Activated T-cell treated with anti-CD3 and anti-CD28 coated beads, Interleukin-2, amount 50 U/mL, for 72 hours (primary cell): ENCODE measurements around the gene PERM1. TPM values are rescaled to one million over a fixed set of nuclear protein-coding genes. Genes with fewer than 3 reads are reported as not detected.
"Not testable (repeated sequence)": the region's sequence is repeated elsewhere in the genome, so short reads cannot be mapped to it uniquely, and the experiment has no call there.

ENCODE experiments used
- ATAC-seq, 2 donors: fragments of 150-1000 bp; cut with Tn5 transposase; replicated peaks in 1 of 2; 2 replicates each; pipeline ENCODE4 v1.10.0; 2021; ENCODE audit warnings: moderate library complexity in 2 of 2, mild to moderate bottlenecking in 1 of 2
- DNase-seq, 2 donors: peaks; one replicate each; pipeline ENCODE4 v3.0.0; 2021 to 2022; ENCODE audit warnings: mixed read lengths in 1 of 2
- H3K27ac Mint-ChIP-seq: one replicate; pipeline ENCODE4 v1.8.0; 2022; ENCODE audit warnings: mild to moderate bottlenecking, moderate library complexity, mixed read lengths
- H3K27me3 Mint-ChIP-seq: one replicate; pipeline ENCODE4 v1.8.0; 2022; ENCODE audit warnings: low read depth, mixed read lengths
- H3K36me3 Mint-ChIP-seq, 2 donors: one replicate each; pipeline ENCODE4 v1.8.0; 2022; ENCODE audit warnings: mixed read lengths in 2 of 2, mild to moderate bottlenecking in 1 of 2; ENCODE audit not compliant: insufficient read depth in 2 of 2
- H3K4me1 Mint-ChIP-seq: one replicate; pipeline ENCODE4 v1.8.0; 2022; ENCODE audit warnings: low read depth, mixed read lengths
- H3K4me3 Mint-ChIP-seq, 2 donors: one replicate each; pipeline ENCODE4 v1.8.0; 2022; ENCODE audit warnings: mild to moderate bottlenecking in 2 of 2, mixed read lengths in 2 of 2, moderate library complexity in 2 of 2
- H3K9me3 Mint-ChIP-seq, 2 donors: one replicate each; pipeline ENCODE4 v1.8.0; 2022; ENCODE audit warnings: mixed read lengths in 2 of 2
- total RNA-seq, 2 donors: library from RNA; stranded (reverse); gene quantifications; one replicate each; pipeline ENCODE4 v1.2.3, GENCODE V29; 2022

The PERM1 gene
- total RNA-seq, 2 donors from 2014 or later = not detected

DNA sequence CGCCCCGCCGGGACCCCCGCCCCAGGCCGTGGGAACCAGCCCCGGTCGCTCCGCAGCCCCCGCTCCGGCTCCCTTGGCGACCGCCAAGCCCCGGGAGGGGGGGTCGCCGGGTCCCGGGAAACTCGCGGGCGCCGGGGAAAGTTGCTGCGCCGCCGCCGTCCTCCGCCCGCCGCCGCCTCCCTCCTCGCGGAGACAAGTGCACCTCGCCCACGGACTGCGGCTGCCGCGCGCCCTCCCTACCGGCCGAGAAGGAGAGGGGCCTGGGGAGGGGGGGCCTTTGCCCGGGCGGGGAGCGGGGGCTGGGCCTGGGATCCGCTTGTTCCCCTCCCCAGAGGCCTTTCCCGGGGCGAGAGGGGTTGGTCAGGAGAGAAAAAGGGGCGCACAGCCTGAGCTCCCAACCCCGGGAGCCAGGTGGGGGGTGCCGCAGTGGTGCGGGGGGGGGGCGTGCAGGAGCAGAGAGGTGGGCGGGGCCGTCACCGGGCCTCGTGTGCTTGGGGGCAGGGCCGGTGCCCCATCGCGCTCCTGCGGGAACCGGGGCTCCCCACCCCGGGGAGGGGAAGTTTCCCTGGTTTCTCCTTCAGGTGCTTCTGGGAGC, 38.6 kb upstream of the PERM1 start:
- peak overlapping the region; percentile 50 to 68 for H3K4me3 Mint-ChIP-seq
- DNase-seq = peak in 1 of 2 donors; percentile 56
- H3K4me1 Mint-ChIP-seq = peaks cover 12% of the 10 kb centered on the region
- peaks cover 7% of the 10 kb centered on the region for H3K27me3 Mint-ChIP-seq
- H3K9me3 Mint-ChIP-seq = no peaks in the 10 kb centered on the region
- ATAC-seq = peak in 1 of 2 donors; percentile 12
- no peak overlapping the region for H3K27ac Mint-ChIP-seq
- H3K36me3 Mint-ChIP-seq = peaks cover 0 to 3% of the 10 kb centered on the region in 2 donors

DNA sequence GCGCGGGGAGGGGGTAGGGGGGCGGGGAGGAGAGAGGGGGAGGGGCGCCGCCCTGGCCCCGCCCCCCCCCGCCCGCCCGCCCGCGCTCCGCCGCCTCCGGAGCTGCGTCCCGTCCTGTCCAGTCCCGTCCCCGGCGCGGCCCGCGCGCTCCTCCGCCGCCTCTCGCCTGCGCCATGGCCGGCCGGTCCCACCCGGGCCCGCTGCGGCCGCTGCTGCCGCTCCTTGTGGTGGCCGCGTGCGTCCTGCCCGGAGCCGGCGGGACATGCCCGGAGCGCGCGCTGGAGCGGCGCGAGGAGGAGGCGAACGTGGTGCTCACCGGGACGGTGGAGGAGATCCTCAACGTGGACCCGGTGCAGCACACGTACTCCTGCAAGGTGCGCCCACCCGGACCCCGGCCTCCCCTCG, 38.1 kb upstream of the PERM1 start, which contains the start of gene AGRN:
Gene AGRN (plus strand): TSS at position 121 of the 405 bp plus-strand sequence. CDS start 53 bp downstream, at position 174.
- DNase-seq (peak; percentile 39 to 52), ATAC-seq (peak; percentile 46 to 53)
- Mint-ChIP-seq H3K27ac (no peak within 1 kb of the TSS), H3K4me1 (peaks cover 12% of the 10 kb centered on the region), H3K9me3 (no peaks in the 10 kb centered on the region), H3K36me3 (peaks cover 0 to 3% of the 10 kb centered on the region in 2 donors), H3K27me3 (peaks cover 7% of the 10 kb centered on the region), H3K4me3 (peak within 1 kb of the TSS; percentile 50 to 72)

DNA sequence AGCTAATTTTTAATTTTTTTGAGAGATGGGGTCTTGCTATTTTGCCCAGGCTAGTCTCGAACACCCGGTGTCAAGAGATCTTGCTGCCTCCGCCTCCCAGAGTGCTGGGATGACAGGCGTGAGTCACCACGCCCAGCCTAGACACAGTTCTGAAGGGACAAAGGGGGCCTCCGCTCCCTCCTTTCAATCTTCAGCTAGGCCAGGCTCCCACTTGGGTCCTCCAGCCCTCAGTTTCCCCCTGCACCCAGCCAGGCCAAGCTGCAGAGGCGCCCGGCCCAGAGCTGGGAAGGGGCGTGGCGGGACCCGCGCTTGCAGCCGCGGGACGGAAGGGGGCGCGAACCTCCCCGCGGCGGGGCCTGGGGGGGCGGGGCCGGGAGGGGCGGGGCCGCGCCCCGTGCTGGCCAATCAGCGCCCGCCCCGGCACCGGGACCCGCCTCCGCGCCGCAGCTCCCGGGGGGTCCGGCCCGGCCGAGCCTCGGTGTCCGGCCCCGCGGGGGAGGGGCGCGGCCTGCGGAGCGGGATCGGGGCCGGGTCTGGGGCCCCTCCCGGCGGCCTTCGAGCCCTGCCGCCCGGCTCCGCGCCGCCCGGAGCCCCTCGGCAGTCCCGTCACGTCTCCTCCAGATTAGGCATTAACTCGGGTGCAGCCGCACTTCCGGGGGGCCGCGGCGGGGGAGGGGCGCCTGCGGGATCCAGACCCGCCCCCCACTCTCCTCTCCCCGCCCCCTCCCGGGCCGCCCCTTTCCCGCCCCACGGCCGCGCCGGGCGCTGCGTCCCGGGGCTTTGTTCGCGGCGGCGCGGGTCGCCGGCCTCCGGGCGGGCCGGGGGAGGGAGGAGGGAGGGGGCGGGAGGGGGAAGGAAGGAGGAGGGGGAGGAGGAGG, 37.5 kb upstream of the PERM1 start:
- no peak overlapping the region for H3K27ac Mint-ChIP-seq
- DNase-seq = peak; percentile 83 to 87
- H3K4me3 Mint-ChIP-seq = peak overlapping the region; percentile 43 to 64
- peaks cover 0 to 3% of the 10 kb centered on the region in 2 donors for H3K36me3 Mint-ChIP-seq
- peaks cover 18% of the 10 kb centered on the region for H3K4me1 Mint-ChIP-seq
- H3K9me3 Mint-ChIP-seq = no peaks in the 10 kb centered on the region
- peak; percentile 82 for ATAC-seq
- H3K27me3 Mint-ChIP-seq = peaks cover 7% of the 10 kb centered on the region

DNA sequence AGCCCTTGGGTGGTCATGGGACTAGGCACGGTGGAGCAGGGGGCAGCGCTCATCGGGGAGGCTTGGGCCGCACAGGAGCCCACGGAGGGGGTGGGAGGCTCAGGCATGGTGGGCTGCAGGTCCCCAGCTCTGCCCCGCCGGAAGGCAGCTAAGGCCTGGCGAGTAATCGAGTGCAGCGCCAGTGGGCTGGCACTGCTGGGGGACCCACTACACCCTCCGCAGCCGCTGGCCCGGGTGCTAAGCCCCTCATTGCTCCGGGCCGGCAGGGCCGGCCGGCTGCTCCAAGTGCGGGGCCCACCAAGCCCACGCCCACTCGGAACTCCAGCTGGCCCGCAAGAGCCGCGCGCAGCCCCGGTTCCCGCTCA, 36.4 kb upstream of the PERM1 start:
- DNase-seq, H3K4me3 Mint-ChIP-seq, ATAC-seq, H3K36me3 Mint-ChIP-seq, H3K9me3 Mint-ChIP-seq, H3K27ac Mint-ChIP-seq, H3K27me3 Mint-ChIP-seq: not testable (repeated sequence)
- H3K4me1 Mint-ChIP-seq = peaks cover 28% of the 10 kb centered on the region

DNA sequence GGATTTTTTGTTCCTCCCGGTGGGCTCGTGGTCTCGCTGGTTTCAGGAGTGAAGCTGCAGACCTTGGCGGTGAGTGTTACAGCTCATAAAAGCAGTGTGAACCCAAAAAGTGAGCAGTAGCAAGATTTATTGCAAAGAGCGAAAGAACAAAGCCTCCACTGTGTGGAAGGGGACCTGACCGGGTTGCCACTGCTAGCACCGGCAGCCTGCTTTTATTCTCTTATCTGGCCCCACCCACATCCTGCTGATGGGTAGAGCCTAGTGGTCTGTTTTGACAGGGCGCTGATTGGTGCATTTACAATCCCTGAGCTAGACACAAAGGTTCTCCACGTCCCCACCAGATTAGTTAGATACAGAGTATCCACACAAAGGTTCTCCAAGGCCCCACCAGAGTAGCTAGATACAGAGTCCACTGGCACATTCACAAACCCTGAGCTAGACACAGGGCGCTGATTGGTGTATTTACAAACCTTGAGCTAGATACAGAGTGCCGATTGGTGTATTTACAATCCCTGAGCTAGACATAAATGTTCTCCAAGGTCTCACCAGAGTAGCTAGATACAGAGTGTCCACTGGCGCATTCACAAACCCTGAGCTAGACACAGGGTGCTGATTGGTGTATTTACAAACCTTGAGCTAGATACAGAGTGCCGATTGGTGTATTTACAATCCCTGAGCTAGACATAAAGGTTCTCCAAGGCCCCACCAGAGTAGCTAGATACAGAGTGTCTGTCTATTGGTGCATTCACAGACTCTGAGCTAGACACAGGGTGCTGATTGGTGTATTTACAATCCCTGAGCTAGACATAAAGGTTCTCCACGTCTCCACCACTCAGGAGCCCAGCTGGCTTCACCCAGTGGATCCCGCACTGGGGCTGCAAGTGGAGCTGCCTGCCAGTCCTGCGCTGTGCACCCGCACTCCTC, 35.8 kb upstream of the PERM1 start:
- Mint-ChIP-seq H3K4me3 (peak overlapping the region; percentile 45 to 53), H3K27ac (peak overlapping the region; percentile 59), H3K4me1 (peaks cover 26% of the 10 kb centered on the region)
- ATAC-seq, H3K36me3 Mint-ChIP-seq, H3K27me3 Mint-ChIP-seq, DNase-seq, H3K9me3 Mint-ChIP-seq: not testable (repeated sequence)

DNA sequence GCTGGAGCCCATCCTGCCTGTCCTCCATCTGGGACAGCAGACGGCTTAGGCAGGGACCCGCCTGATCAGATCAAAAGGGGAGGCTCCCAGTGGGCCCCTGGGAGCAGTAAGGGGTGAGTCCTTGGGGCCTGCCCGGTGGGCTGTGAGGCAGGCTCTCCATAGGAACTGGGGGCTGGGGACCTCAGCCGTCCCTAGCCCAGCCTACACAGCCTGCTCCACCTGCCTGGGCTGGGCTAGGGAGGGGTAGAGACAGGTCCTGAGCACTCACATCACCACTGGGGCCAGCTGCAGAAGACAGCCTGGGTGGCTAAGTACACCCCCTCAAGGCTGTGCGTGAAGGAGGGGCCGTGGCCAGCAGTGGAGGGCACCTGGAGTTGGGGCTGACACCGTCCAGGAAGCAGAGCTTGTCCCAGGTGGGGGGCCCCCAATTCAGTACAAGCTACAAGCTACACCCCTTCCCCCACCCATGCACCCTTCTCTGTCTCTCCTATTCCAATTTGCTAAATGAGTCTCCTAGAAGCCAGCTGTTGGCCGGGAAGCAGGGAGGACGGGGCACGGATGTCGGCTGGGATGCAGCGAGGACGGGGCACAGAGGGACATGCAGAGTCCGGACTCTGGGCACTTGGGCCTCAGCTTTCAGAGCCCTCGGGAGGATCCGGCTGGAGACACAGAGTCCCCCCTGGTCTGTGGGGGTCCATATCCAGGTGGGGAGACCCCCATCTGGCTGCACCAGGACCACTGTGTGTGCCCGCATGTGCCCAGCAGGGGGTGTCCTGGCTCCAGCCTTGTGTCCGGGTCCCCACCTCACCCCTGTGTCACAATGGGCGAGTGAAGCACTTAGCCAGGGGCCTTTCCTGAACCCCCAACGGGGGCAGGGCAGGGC, 33.1 kb upstream of the PERM1 start:
- Mint-ChIP-seq H3K4me3 (peak overlapping the region; percentile 93 to 96), H3K4me1 (peaks cover 24% of the 10 kb centered on the region), H3K27ac (no peak overlapping the region), H3K27me3 (no peaks in the 10 kb centered on the region), H3K9me3 (no peaks in the 10 kb centered on the region), H3K36me3 (peaks cover 3 to 4% of the 10 kb centered on the region in 2 donors)
- DNase-seq (peak in 1 of 2 donors; percentile 45), ATAC-seq (no peak)

DNA sequence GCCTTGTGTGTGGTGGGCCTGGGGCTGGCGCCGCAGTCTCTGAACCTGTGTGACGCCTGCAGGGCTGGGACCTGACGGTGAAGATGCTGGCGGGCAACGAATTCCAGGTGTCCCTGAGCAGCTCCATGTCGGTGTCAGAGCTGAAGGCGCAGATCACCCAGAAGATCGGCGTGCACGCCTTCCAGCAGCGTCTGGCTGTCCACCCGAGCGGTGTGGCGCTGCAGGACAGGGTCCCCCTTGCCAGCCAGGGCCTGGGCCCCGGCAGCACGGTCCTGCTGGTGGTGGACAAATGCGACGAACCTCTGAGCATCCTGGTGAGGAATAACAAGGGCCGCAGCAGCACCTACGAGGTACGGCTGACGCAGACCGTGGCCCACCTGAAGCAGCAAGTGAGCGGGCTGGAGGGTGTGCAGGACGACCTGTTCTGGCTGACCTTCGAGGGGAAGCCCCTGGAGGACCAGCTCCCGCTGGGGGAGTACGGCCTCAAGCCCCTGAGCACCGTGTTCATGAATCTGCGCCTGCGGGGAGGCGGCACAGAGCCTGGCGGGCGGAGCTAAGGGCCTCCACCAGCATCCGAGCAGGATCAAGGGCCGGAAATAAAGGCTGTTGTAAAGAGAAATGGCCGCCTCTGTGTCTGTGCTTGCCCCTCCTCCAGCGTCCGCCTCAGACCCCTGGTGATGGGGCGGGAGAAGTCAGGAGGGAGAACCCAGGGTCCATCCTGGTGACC, 32.2 kb upstream of the PERM1 start:
- ATAC-seq = no peak
- Mint-ChIP-seq H3K36me3 (peaks cover 3 to 4% of the 10 kb centered on the region in 2 donors), H3K4me3 (peak overlapping the region; percentile 93 to 96), H3K27me3 (no peaks in the 10 kb centered on the region), H3K27ac (peak overlapping the region; percentile 87), H3K9me3 (no peaks in the 10 kb centered on the region), H3K4me1 (peaks cover 26% of the 10 kb centered on the region)
- peak in 1 of 2 donors; percentile 42 for DNase-seq

DNA sequence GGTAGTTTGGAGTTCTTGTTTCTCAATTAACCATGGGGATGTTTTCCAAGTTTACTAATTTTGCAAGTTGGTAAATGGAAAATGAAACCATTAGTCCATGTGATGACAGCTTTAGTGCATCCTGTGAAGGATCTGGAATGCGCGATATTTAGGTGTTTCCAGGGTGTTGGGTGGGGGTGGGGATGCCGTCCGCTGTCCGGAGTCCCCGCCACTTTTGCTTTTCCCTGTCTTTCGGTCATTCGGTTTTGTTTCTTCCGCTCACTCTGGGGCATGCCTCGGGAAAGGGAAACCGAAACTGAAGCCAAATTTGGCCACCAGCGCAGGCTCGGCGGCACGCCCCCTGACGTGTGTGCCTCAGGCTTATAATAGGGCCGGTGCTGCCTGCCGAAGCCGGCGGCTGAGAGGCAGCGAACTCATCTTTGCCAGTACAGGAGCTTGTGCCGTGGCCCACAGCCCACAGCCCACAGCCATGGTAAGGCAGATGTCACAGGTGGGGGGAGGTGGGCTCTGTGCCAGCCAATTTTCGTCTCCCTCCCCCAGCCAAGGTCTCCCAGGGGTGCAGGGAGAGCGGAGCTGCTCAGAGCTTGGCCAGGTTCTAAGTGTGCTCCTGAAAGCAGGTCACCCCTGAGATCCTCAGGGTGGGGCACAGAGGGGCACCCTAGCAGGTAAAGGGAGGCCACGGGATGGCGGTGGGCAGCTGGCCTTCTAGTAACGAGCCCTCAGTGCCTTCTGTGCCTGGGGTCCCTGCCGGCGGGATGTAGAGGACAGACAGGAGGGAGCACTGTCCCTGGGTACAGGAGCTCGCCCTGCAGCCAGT, 31.4 kb upstream of the PERM1 start, which contains the start of gene ISG15:
Gene ISG15 (plus strand): TSS at position 393 of the 817 bp plus-strand sequence. CDS start 77 bp downstream, at position 470.
- no peaks in the 10 kb centered on the region for H3K9me3 Mint-ChIP-seq
- DNase-seq = peak; percentile 89 to 91
- peak within 1 kb of the TSS; percentile 87 for H3K27ac Mint-ChIP-seq
- H3K27me3 Mint-ChIP-seq = no peaks in the 10 kb centered on the region
- ATAC-seq = peak; percentile 95
- peaks cover 3 to 4% of the 10 kb centered on the region in 2 donors for H3K36me3 Mint-ChIP-seq
- peaks cover 28% of the 10 kb centered on the region for H3K4me1 Mint-ChIP-seq
- peak within 1 kb of the TSS; percentile 93 to 96 for H3K4me3 Mint-ChIP-seq

DNA sequence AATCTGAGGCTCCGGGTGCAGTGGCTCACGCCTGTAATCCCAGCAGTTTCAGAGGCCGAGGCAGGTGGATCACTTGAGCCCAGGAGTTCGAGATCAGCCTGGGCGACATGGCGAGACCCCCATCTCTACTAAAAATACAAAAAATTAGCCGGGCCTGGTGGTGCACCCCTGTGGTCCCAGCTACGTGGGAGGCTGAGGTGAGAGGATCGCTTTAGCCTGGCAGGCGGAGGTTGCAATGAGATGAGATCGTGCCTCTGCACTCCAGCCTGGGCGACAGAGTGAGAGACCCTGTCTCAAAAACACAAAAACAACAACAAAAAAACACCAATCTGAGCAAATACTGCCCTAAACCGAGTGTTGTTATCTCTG, 30.8 kb upstream of the PERM1 start:
- Mint-ChIP-seq H3K27ac (peak overlapping the region; percentile 87), H3K4me1 (peaks cover 28% of the 10 kb centered on the region), H3K4me3 (peak overlapping the region; percentile 93 to 96)
- DNase-seq, H3K9me3 Mint-ChIP-seq, H3K27me3 Mint-ChIP-seq, ATAC-seq, H3K36me3 Mint-ChIP-seq: not testable (repeated sequence)

DNA sequence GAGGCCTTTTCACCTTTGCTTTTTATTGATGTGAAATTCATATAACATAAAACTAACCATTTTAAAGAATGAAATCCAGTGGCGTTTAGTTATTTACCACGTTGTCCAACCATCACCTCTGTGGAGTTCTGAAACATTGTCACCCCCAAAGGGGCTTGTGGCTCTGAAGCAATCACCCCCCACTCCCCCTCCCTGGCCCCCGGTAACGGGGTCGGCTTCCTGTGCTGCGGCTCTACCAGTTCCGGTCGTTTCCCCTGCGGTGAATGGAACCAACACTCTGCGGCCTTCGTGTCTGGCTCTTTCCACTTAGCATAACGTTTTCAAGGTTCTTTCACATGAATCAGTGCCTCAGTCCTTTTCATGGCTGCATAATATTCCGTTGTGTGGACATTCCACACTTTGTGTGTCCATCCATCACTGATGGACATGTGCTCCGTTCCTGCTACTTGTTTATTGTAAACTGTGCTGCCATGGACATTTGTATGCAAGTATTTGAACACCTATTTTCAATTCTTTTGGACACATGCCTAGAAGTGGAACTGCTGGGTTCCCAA, 29.6 kb upstream of the PERM1 start:
- no peaks in the 10 kb centered on the region for H3K9me3 Mint-ChIP-seq
- H3K36me3 Mint-ChIP-seq = peaks cover 0 to 4% of the 10 kb centered on the region in 2 donors
- H3K4me1 Mint-ChIP-seq = peaks cover 21% of the 10 kb centered on the region
- ATAC-seq = no peak
- no peak overlapping the region for H3K27ac Mint-ChIP-seq
- DNase-seq = no peak
- H3K4me3 Mint-ChIP-seq = no peak overlapping the region
- no peaks in the 10 kb centered on the region for H3K27me3 Mint-ChIP-seq

DNA sequence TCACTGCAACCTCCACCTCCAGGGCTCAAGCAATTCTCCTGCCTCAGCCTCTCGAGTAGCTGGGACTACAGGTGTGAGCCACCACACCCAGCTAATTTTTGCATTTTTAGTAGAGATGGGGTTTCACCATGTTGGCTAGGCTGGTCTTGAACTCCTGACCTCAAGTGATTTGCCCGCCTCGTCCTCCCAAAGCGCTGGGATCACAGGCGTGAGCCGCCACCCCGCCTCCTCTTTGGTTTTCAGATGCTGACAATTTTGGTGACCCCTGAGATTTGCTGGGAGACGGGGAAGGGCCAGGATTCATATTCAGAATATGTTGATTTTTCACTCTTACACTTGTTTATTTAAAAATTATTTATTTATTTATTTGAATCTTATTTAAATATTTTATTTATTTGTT, 28.2 kb upstream of the PERM1 start:
- H3K9me3 Mint-ChIP-seq, DNase-seq, H3K36me3 Mint-ChIP-seq, H3K27me3 Mint-ChIP-seq, H3K4me3 Mint-ChIP-seq, H3K27ac Mint-ChIP-seq, ATAC-seq: not testable (repeated sequence)
- peaks cover 24% of the 10 kb centered on the region for H3K4me1 Mint-ChIP-seq
